ENCODE results near the gene MALT1. TPM values are rescaled to one million over a fixed set of nuclear protein-coding genes. Genes with fewer than 3 reads are reported as not detected.

The MALT1 gene
- total RNA-seq, 1 donor from 2014 or later: 28.1 TPM

DNA sequence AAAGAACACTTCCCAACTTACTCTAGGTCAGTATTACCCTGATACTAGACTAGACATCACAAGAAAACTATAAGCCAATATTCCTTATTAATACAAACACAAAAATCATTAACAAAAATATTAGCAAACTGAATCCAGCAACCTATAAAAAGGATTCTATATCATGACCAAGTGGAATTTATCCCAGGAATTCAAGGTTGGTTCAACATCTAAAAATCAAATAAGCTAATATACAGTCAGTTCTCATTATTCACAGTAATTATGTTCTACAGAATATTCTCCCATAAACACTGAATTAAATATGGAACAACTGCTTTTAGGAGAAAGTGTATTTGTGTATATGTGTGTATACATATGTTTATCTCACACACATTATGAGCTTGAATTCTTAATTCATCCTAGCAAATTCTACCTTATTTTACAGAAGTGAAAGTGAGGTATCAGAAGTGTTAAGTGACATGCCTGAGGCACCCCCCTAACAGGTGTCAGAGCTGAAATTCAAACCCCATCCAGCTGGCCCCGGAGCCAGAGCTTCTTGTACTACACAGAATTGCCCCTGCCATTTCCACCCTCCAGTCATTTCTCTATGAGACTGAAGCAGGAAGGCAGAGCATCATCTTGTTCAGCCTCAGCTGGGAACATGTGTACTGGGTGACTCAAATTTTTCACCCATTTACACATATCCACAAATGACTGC lies 77.8 kb downstream of the MALT1 start:
- Mint-ChIP-seq H3K27ac (ENCODE audit: unreplicated experiment) (no peak overlapping the region), H3K9me3 (ENCODE audit: unreplicated experiment) (peaks cover 21% of the 10 kb centered on the region), H3K4me1 (ENCODE audit: unreplicated experiment) (no peaks in the 10 kb centered on the region), H3K36me3 (ENCODE audit: unreplicated experiment) (peaks cover 59% of the 10 kb centered on the region), H3K27me3 (ENCODE audit: unreplicated experiment) (no peaks in the 10 kb centered on the region), H3K4me3 (ENCODE audit: unreplicated experiment) (no peak overlapping the region)
- TF ChIP-seq, protein P1, sequence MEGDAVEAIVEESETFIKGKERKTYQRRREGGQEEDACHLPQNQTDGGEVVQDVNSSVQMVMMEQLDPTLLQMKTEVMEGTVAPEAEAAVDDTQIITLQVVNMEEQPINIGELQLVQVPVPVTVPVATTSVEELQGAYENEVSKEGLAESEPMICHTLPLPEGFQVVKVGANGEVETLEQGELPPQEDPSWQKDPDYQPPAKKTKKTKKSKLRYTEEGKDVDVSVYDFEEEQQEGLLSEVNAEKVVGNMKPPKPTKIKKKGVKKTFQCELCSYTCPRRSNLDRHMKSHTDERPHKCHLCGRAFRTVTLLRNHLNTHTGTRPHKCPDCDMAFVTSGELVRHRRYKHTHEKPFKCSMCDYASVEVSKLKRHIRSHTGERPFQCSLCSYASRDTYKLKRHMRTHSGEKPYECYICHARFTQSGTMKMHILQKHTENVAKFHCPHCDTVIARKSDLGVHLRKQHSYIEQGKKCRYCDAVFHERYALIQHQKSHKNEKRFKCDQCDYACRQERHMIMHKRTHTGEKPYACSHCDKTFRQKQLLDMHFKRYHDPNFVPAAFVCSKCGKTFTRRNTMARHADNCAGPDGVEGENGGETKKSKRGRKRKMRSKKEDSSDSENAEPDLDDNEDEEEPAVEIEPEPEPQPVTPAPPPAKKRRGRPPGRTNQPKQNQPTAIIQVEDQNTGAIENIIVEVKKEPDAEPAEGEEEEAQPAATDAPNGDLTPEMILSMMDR (IDR thresholded peaks at IDR 0.05): no peak
- no peak for DNase-seq (ENCODE audit: extremely low spot score, unreplicated experiment)

DNA sequence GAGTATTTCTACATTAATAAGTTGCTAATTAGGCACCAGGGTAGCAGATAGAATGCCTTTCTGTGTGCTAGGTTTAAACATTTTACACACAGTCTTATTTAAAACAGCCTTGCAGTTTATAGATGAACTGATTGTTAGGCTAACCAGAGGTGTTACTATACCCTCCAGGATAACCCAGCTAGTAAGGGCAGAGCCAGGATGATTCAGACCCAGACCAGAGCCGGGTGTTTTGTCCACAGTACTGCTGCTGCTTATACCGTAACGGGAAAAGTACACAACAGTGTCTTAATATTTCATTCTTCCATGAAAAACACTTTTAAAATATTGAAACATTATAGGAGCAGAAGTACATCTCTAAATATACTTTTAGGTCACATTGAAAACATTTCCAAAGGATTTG lies 82.7 kb downstream of the MALT1 start:
- Mint-ChIP-seq H3K36me3 (ENCODE audit: unreplicated experiment) (peaks cover 22% of the 10 kb centered on the region), H3K9me3 (ENCODE audit: unreplicated experiment) (peaks cover 4% of the 10 kb centered on the region), H3K27me3 (ENCODE audit: unreplicated experiment) (peaks cover 2% of the 10 kb centered on the region), H3K4me3 (ENCODE audit: unreplicated experiment) (no peak overlapping the region), H3K4me1 (ENCODE audit: unreplicated experiment) (no peaks in the 10 kb centered on the region), H3K27ac (ENCODE audit: unreplicated experiment) (no peak overlapping the region)
- no peak for DNase-seq (ENCODE audit: extremely low spot score, unreplicated experiment)
- TF ChIP-seq, protein P1 (IDR thresholded peaks at IDR 0.05): no peak

DNA sequence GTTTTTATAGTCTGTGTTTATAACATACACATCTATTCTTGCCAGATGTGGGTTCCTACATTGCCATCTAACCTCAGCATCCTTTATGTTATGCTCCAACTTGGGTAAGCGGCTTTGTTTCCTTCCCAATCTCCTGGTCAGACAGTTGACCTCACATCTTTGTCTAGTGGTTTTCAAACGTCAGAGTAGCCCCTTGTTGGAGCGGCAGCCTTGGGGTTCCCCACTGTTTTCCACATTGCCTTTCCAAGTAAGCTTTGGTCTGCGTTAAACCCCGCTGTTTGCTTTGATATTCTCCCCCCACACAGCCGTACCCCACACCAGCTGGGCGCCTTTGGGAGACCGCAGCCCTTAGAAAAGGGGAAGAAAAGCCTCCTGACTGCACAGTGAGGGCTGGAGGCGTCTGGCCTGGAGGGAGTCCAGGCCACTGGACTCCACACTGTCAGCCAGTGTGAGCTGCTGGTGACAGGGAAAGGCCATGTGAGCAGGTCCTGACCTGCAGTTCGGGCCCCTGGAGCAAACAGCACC lies 83.3 kb downstream of the MALT1 start:
- no peaks in the 10 kb centered on the region for H3K4me1 Mint-ChIP-seq (ENCODE audit: unreplicated experiment)
- no peak overlapping the region for H3K27ac Mint-ChIP-seq (ENCODE audit: unreplicated experiment)
- no peak overlapping the region for H3K4me3 Mint-ChIP-seq (ENCODE audit: unreplicated experiment)
- DNase-seq (ENCODE audit: extremely low spot score, unreplicated experiment): no peak
- peaks cover 16% of the 10 kb centered on the region for H3K36me3 Mint-ChIP-seq (ENCODE audit: unreplicated experiment)
- no peaks in the 10 kb centered on the region for H3K9me3 Mint-ChIP-seq (ENCODE audit: unreplicated experiment)
- peaks cover 3% of the 10 kb centered on the region for H3K27me3 Mint-ChIP-seq (ENCODE audit: unreplicated experiment)
- TF ChIP-seq, protein P1 (IDR thresholded peaks at IDR 0.05): no peak

DNA sequence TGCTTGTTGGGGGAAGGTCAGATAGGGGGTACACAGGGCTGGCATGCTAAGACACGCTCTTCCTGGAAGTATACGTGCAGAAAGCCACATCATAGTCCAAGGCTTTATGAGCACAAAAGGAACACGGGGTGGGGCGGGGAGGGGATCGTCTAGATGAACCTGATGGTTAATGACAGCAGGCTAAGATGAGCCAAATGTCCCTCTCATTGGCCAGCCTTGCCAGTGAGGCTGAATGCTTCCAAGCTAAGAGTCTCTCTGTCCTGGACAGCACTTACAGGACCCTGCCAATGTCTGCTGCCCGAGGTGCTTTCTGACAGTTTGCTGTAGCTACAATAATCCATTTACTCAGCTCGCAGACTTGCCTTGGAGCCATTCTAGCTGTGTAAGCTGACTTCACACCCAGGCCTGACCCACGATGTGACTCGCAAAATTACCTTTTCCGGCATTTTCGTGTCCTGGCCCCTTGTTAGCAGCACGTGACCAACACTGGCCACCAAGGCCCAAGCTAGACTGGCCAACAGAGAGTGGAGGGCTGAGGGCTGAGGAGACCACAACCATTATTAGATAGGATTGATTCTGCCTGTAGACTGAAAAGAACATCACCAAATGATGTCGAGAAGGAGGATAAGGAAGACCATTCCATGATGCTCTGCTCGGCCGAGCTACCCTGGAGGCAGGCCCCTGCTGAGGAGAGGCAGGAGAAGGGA lies 84.2 kb downstream of the MALT1 start:
- Mint-ChIP-seq H3K36me3 (ENCODE audit: unreplicated experiment) (peaks cover 7% of the 10 kb centered on the region), H3K27ac (ENCODE audit: unreplicated experiment) (no peak overlapping the region), H3K4me1 (ENCODE audit: unreplicated experiment) (no peaks in the 10 kb centered on the region), H3K4me3 (ENCODE audit: unreplicated experiment) (no peak overlapping the region), H3K9me3 (ENCODE audit: unreplicated experiment) (no peaks in the 10 kb centered on the region), H3K27me3 (ENCODE audit: unreplicated experiment) (peaks cover 3% of the 10 kb centered on the region)
- TF ChIP-seq, protein P1 (IDR thresholded peaks at IDR 0.05): no peak
- DNase-seq (ENCODE audit: extremely low spot score, unreplicated experiment): no peak

DNA sequence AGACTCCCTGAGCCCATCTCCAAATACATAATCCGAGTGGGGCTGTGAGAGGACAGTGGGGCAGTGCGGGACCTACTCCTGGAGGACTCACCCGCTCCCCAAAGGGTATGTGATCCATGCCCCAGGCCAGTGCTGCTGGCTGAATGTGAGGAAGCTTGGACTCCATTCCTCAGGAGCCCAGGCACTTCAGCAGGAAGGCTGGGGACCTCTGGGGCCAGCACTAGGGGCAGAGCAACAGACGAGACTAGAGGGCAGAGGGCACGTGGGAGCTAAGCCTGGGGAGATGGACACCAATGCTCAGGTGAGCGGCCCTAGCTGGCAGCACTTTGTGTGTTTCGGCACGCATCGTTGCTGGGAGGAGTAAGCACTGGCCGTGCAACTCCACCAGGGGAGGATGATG lies 84.9 kb downstream of the MALT1 start:
- Mint-ChIP-seq H3K27me3 (ENCODE audit: unreplicated experiment) (peaks cover 3% of the 10 kb centered on the region), H3K4me3 (ENCODE audit: unreplicated experiment) (no peak overlapping the region), H3K27ac (ENCODE audit: unreplicated experiment) (no peak overlapping the region), H3K9me3 (ENCODE audit: unreplicated experiment) (no peaks in the 10 kb centered on the region), H3K4me1 (ENCODE audit: unreplicated experiment) (no peaks in the 10 kb centered on the region), H3K36me3 (ENCODE audit: unreplicated experiment) (peaks cover 4% of the 10 kb centered on the region)
- peak; percentile 42 for DNase-seq (ENCODE audit: extremely low spot score, unreplicated experiment)
- TF ChIP-seq, protein P1 (IDR thresholded peaks at IDR 0.05): no peak

Measured in osteocyte (in vitro differentiated cells).